Measurements from ENCODE around the gene GNAZ. TPM values are rescaled to one million over a fixed set of nuclear protein-coding genes. Genes with fewer than 3 reads are reported as not detected.
"Not testable (repeated sequence)": the region's sequence is repeated elsewhere in the genome, so short reads cannot be mapped to it uniquely, and the experiment has no call there.

Gene GNAZ
- total RNA-seq, 2 donors from 2014 or later: 0.98 to 2.6 TPM

GRCh38 chr22:23035557-23036277, 34.6 kb upstream of the GNAZ start:
- ATAC-seq (no peak), DNase-seq (ENCODE audit: low spot score) (no peak)
- Mint-ChIP-seq H3K4me3 (no peak overlapping the region), H3K9me3 (no peaks in the 10 kb centered on the region), H3K27me3 (peaks cover 10 to 13% of the 10 kb centered on the region in 2 donors), H3K4me1 (ENCODE audit: low read depth in 2 of 2) (no peaks in the 10 kb centered on the region), H3K27ac (no peak overlapping the region), H3K36me3 (no peaks in the 10 kb centered on the region)

DNA sequence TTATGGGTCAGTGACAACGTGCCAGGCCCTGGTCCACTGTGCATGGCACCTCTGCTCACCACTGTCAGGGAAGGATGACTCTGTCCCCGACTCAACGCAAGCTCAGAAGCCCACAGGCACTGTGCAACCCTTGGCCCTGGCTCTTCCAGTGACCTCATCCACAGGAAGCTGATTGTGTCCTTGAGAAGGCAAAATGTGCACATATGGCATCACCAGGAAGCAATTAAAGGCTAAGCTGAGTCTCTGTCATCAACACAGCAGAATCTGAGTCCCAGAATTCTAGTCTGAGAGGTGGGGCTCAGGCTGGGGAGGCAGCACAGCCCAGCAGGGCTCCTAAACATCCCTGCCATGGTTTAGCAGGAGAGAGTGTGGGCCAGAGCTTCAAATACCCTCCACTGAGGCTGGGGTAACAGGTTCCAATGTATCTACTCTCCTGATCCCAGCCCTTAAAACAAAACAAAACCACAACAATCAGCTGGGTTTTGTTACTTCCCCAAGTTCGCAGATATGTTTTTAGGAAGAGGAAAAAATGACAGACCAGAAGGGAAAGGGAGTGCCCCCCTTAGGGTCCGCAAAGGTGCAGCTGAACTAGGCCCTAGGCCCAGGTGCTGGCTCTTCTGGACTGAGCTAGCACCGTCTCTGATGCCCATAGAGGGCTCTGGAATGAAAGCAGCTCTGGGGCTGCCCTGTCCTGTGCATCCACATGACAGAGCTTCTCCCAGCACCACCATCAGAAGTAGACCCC, 33.5 kb upstream of the GNAZ start:
- Mint-ChIP-seq H3K36me3 (no peaks in the 10 kb centered on the region), H3K27me3 (peaks cover 10 to 17% of the 10 kb centered on the region in 2 donors), H3K27ac (no peak overlapping the region)

DNA sequence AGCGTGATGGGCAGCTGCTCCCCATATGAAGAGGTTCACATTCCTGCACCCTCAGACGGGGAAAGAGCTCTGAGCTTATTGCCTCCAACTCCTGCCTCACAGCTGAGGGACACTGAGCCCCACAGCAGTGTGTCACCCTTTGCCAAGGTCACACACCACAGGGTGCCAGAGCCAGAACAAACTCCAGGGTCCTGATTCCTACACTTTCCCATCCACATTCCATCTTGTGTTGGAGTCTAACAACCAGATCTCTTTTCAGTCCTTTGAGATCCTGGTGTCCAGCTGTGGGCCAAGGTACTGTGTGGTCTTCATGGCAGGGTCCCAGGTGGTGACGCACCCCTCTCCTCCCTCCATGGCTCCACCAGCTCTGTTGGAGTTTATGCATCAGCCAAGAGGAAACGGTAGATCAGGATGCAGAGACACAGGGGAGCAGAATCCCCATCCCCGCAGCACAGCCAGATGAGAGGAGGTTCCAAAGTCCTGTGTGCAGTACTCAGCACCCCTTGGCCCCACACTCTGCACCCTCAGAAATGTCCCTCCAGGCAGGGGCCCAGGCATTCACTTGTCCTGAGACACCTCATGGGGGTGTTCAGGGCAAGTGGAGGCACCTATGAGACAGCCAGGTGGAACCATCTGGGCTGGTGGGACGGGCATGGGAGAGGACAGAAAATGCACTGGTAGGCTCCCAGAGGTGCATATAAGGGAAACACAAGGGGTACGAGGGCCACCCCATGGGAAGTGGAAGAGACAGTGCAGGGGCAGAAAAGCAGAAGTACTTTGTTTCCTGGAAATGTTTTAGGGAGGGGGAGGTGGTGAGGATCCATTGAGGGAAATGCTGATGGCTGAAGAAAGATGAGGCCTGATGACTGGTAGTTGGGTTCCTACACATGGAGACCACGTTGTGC, 32.6 kb upstream of the GNAZ start:
- Mint-ChIP-seq H3K4me1 (ENCODE audit: low read depth in 2 of 2) (no peaks in the 10 kb centered on the region), H3K36me3 (no peaks in the 10 kb centered on the region), H3K9me3 (no peaks in the 10 kb centered on the region), H3K27me3 (peaks cover 10 to 20% of the 10 kb centered on the region in 2 donors), H3K4me3 (no peak overlapping the region), H3K27ac (no peak overlapping the region)
- ATAC-seq: no peak
- DNase-seq (ENCODE audit: low spot score): no peak

More for the DNA sequence above, 33.5 kb upstream of the GNAZ start:
- DNase-seq (ENCODE audit: low spot score): no peak
- Mint-ChIP-seq H3K4me3 (no peak overlapping the region), H3K9me3 (no peaks in the 10 kb centered on the region), H3K4me1 (ENCODE audit: low read depth in 2 of 2) (no peaks in the 10 kb centered on the region)
- ATAC-seq: no peak

- H3K4me3 Mint-ChIP-seq: no peak overlapping the region
- no peaks in the 10 kb centered on the region for H3K36me3 Mint-ChIP-seq
- H3K4me1 Mint-ChIP-seq (ENCODE audit: low read depth in 2 of 2): no peaks in the 10 kb centered on the region
- no peak overlapping the region for H3K27ac Mint-ChIP-seq
- no peaks in the 10 kb centered on the region for H3K9me3 Mint-ChIP-seq
- ATAC-seq (no peak), DNase-seq (ENCODE audit: low spot score) (no peak)
- H3K27me3 Mint-ChIP-seq: peaks cover 10 to 17% of the 10 kb centered on the region in 2 donors
Observed at GRCh38 chr22:23038334-23038642, 32.0 kb upstream of the GNAZ start.

GRCh38 chr22:23038902-23039301, 31.4 kb upstream of the GNAZ start:
- ATAC-seq: peak in 1 of 2 donors; percentile 32
- Mint-ChIP-seq H3K9me3 (no peaks in the 10 kb centered on the region), H3K36me3 (no peaks in the 10 kb centered on the region), H3K4me3 (no peak overlapping the region), H3K4me1 (ENCODE audit: low read depth in 2 of 2) (no peaks in the 10 kb centered on the region), H3K27me3 (peaks cover 10 to 17% of the 10 kb centered on the region in 2 donors), H3K27ac (no peak overlapping the region)
- DNase-seq (ENCODE audit: low spot score): no peak

GRCh38 chr22:23042179-23042578, 28.1 kb upstream of the GNAZ start:
- Mint-ChIP-seq H3K27me3 (peaks cover 17 to 19% of the 10 kb centered on the region in 2 donors), H3K27ac (no peak overlapping the region), H3K36me3 (peaks cover 6% of the 10 kb centered on the region), H3K9me3 (no peaks in the 10 kb centered on the region), H3K4me1 (ENCODE audit: low read depth in 2 of 2) (no peaks in the 10 kb centered on the region), H3K4me3 (no peak overlapping the region)
- ATAC-seq (no peak), DNase-seq (ENCODE audit: low spot score) (no peak)

- H3K4me1 Mint-ChIP-seq (ENCODE audit: low read depth in 2 of 2): no peaks in the 10 kb centered on the region
- H3K27me3 Mint-ChIP-seq: peaks cover 27% of the 10 kb centered on the region in 2 donors
Observed at GRCh38 chr22:23044570-23044969, 25.7 kb upstream of the GNAZ start.

GRCh38 chr22:23045461-23045860, 24.9 kb upstream of the GNAZ start:
- Mint-ChIP-seq H3K4me3 (no peak overlapping the region), H3K36me3 (peaks cover 6% of the 10 kb centered on the region), H3K4me1 (ENCODE audit: low read depth in 2 of 2) (no peaks in the 10 kb centered on the region), H3K9me3 (no peaks in the 10 kb centered on the region), H3K27ac (no peak overlapping the region), H3K27me3 (peaks cover 29 to 35% of the 10 kb centered on the region in 2 donors)
- DNase-seq (ENCODE audit: low spot score) (no peak), ATAC-seq (no peak)

More at GRCh38 chr22:23044570-23044969, 25.7 kb upstream of the GNAZ start:
- DNase-seq (ENCODE audit: low spot score): no peak
- no peak for ATAC-seq
- Mint-ChIP-seq H3K4me3 (no peak overlapping the region), H3K27ac (no peak overlapping the region), H3K9me3 (no peaks in the 10 kb centered on the region), H3K36me3 (peaks cover 6% of the 10 kb centered on the region)

DNA sequence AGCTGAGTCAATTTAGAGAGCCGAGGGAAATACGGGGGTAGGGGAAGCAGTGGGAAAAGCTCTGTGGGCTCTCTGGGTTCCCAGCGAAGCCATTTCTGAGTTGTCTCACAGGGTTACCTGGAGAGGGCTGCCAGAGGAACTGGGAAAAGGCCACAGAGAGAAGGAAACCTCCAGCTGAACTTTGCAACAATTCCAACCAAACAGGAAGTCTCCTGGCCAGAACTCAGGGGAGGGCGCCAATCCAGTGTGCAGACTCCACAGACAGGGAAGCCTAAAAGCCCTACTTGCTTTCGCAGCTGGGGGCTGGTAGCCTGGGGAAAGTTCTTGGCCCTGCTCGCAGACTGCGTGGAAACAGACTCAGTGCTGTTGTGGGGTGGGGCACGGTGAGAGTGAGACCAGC, 23.1 kb upstream of the GNAZ start:
- H3K27me3 Mint-ChIP-seq: peaks cover 33 to 42% of the 10 kb centered on the region in 2 donors
- H3K27ac Mint-ChIP-seq: no peak overlapping the region
- peaks cover 6% of the 10 kb centered on the region for H3K36me3 Mint-ChIP-seq
- no peaks in the 10 kb centered on the region for H3K9me3 Mint-ChIP-seq
- no peak for ATAC-seq
- no peak overlapping the region for H3K4me3 Mint-ChIP-seq
- no peak for DNase-seq (ENCODE audit: low spot score)
- H3K4me1 Mint-ChIP-seq (ENCODE audit: low read depth in 2 of 2): no peaks in the 10 kb centered on the region

DNA sequence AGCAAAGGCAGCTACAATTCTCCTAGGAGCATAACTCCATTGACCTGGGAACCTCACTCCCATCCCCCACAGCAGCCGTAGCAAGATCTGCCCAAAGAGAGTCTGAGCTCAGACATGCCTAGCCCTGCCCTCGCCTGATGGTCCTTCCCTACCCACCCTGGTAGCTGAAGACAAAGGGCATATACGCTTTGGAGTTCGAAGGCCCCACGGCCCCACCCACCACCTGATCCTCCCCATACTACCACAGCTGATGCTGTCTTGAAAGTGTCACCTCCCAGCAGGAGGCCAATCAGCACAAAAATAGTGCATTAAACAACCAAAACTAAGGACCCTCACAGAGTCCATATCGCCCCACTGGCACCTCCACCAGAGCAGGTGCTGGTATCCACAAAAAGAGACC, 22.6 kb upstream of the GNAZ start:
- H3K27me3 Mint-ChIP-seq: peaks cover 32 to 42% of the 10 kb centered on the region in 2 donors
- ATAC-seq: no peak
- DNase-seq (ENCODE audit: low spot score): no peak

GRCh38 chr22:23050546-23050945, 19.8 kb upstream of the GNAZ start:
- peaks cover 34 to 46% of the 10 kb centered on the region in 2 donors for H3K27me3 Mint-ChIP-seq
- ATAC-seq; H3K4me3 Mint-ChIP-seq; H3K9me3 Mint-ChIP-seq; H3K27ac Mint-ChIP-seq; H3K4me1 Mint-ChIP-seq (ENCODE audit: low read depth in 2 of 2); H3K36me3 Mint-ChIP-seq; DNase-seq (ENCODE audit: low spot score): not testable (repeated sequence)

More for the DNA sequence above, 22.6 kb upstream of the GNAZ start:
- no peaks in the 10 kb centered on the region for H3K4me1 Mint-ChIP-seq (ENCODE audit: low read depth in 2 of 2)
- no peak overlapping the region for H3K4me3 Mint-ChIP-seq
- H3K36me3 Mint-ChIP-seq: peaks cover 6% of the 10 kb centered on the region
- no peak overlapping the region for H3K27ac Mint-ChIP-seq
- H3K9me3 Mint-ChIP-seq: no peaks in the 10 kb centered on the region

DNA sequence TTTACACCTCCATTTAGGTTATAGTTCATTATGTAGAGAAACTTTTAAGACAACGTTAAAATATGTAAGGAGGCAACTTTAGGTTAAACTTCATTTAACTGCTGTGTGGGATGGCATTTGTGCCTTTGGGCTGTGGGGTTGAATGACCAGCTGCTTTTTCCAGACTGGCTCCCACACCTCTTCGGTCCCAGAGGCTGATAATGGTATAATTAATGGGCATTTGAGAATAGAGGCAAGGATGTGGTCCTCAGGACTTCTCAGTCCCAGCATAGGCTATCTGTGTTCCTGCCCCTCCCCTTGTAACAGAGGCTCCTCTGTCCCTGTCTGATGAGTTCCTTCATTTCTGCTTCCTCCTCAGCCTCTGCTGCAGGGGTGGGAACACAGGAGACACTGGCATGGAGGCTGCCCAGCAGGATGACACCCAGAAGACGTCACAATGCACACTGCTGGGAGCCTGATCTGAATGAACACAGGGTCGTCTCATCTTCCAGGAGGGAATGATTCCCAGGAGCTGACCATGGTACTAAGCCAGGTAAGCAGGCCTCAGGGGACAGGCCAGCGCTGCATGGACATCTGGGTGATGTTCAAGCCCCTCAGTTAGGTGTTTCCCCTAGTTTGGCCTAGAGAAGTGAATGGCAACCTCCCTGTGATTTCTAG, 17.1 kb upstream of the GNAZ start:
- H3K9me3 Mint-ChIP-seq: peaks cover 4% of the 10 kb centered on the region
- no peak for ATAC-seq
- H3K36me3 Mint-ChIP-seq: peaks cover 10% of the 10 kb centered on the region
- H3K27me3 Mint-ChIP-seq: peaks cover 38% of the 10 kb centered on the region in 2 donors
- H3K4me1 Mint-ChIP-seq (ENCODE audit: low read depth in 2 of 2): peaks cover 0 to 5% of the 10 kb centered on the region in 2 donors
- H3K4me3 Mint-ChIP-seq: no peak overlapping the region
- DNase-seq (ENCODE audit: low spot score): no peak
- no peak overlapping the region for H3K27ac Mint-ChIP-seq

DNA sequence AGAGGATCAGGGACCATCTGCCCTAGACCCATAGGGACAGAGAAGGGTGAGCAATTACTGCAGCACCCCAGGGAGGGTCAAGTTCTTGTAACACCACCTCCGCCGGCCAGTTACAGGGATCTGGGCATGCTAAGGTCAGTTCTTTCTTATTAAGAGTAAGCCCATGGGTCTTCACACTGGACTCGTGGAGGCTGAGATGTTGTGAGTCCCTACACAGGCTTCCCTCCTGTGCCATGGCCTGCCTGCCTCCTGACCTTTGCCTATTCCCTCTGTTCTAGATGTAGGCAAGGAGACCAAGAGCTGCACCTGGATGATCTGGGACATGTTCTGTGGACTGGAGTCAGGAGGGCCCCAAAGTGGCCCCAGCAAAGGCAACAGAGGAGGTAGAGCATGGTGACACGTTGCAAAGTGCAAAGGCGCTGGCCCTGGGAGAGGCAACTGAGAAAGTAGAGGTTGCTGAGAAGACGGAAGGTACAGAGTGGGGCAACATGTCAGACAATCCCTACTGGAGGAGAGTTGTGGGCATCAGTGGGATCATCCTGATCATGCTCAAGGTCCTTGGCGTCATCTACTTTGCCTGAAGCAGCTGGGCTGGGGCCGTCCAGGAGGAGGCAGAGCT, 16.3 kb upstream of the GNAZ start:
- H3K27me3 Mint-ChIP-seq: peaks cover 29 to 30% of the 10 kb centered on the region in 2 donors
- H3K9me3 Mint-ChIP-seq: peaks cover 4% of the 10 kb centered on the region
- peaks cover 0 to 5% of the 10 kb centered on the region in 2 donors for H3K4me1 Mint-ChIP-seq (ENCODE audit: low read depth in 2 of 2)
- peaks cover 10% of the 10 kb centered on the region for H3K36me3 Mint-ChIP-seq
- DNase-seq (ENCODE audit: low spot score) (peak; percentile 54), ATAC-seq (peak in 1 of 2 donors; percentile 43)
- H3K4me3 Mint-ChIP-seq: no peak overlapping the region
- H3K27ac Mint-ChIP-seq: no peak overlapping the region
